Neural progenitor cell (in vitro differentiated cells): Measurements from ENCODE around the gene OR6J1.
"Not testable (repeated sequence)": the region's sequence is repeated elsewhere in the genome, so short reads cannot be mapped to it uniquely, and the experiment has no call there.

ENCODE experiments used
- EZH2 ChIP-seq: fragments of 200-600 bp; sonication (generic); IDR thresholded peaks from 2 replicates; pipeline ENCODE4 v1.6.1; 2017; ENCODE audit warnings: antibody characterized with exemption, mild to moderate bottlenecking, moderate library complexity
- EZH2phosphoT487 ChIP-seq: fragments of 200-600 bp; sonication (generic); IDR thresholded peaks from 2 replicates; pipeline ENCODE4 v1.6.1; 2017; ENCODE audit warnings: antibody characterized with exemption
- TF ChIP-seq, protein P1 (sequence below): fragments of 200-600 bp; sonication (generic); IDR thresholded peaks from 2 replicates; pipeline ENCODE4 v1.5.1; 2017; ENCODE audit warnings: antibody characterized with exemption, mild to moderate bottlenecking

- TF ChIP-seq, protein P1, sequence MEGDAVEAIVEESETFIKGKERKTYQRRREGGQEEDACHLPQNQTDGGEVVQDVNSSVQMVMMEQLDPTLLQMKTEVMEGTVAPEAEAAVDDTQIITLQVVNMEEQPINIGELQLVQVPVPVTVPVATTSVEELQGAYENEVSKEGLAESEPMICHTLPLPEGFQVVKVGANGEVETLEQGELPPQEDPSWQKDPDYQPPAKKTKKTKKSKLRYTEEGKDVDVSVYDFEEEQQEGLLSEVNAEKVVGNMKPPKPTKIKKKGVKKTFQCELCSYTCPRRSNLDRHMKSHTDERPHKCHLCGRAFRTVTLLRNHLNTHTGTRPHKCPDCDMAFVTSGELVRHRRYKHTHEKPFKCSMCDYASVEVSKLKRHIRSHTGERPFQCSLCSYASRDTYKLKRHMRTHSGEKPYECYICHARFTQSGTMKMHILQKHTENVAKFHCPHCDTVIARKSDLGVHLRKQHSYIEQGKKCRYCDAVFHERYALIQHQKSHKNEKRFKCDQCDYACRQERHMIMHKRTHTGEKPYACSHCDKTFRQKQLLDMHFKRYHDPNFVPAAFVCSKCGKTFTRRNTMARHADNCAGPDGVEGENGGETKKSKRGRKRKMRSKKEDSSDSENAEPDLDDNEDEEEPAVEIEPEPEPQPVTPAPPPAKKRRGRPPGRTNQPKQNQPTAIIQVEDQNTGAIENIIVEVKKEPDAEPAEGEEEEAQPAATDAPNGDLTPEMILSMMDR = not testable (repeated sequence)
- TF ChIP-seq EZH2phosphoT487, EZH2: not testable (repeated sequence)
Observed at GRCh38 chr14:22615765-22616164, 28.4 kb downstream of the OR6J1 start.
